Esophagus muscularis mucosa (tissue), 4 donors: ENCODE measurements around the gene CSNK1G1. TPM values are rescaled to one million over a fixed set of nuclear protein-coding genes. Genes with fewer than 3 reads are reported as not detected.

Source experiments
- DNase-seq: peaks from one replicate; pipeline ENCODE4 v3.0.0-alpha.2; 2017; ENCODE audit errors: extremely low spot score
- H3K27ac ChIP-seq, 4 donors: fragments of 200-600 bp; sonication (generic); replicated peaks in 1 of 4; 1 replicate in 3 of 4; 2 replicates in 1 of 4; pipeline ENCODE4 v1.5.1; 2016 to 2019; ENCODE audit warnings: mild to moderate bottlenecking in 1 of 4
- H3K27me3 ChIP-seq, 4 donors: fragments of 200-600 bp; sonication (generic); one replicate each; pipeline versions ENCODE4 v1.5.1 to v1.6.0; 2016 to 2019
- H3K36me3 ChIP-seq, 4 donors: fragments of 200-600 bp; sonication (generic); one replicate each; pipeline ENCODE4 v1.5.1; 2016 to 2019
- H3K4me1 ChIP-seq, 4 donors: fragments of 200-600 bp; sonication (generic); one replicate each; pipeline ENCODE4 v1.5.1; 2016 to 2019
- H3K4me3 ChIP-seq, 4 donors: fragments of 200-600 bp; sonication (generic); 1 replicate in 2 of 4; 2 replicates in 2 of 4; pipeline ENCODE4 v1.5.1; 2016 to 2019; ENCODE audit warnings: mild to moderate bottlenecking in 4 of 4, moderate library complexity in 1 of 4
- H3K9me3 ChIP-seq, 4 donors: fragments of 200-600 bp; sonication (generic); 1 replicate in 3 of 4; 2 replicates in 1 of 4; pipeline ENCODE4 v1.5.1; 2016 to 2019
- CTCF ChIP-seq, 3 experiments: fragments of 200-600 bp in 2 of 3; fragments of 450-650 bp in 1 of 3; sonication (generic) in 2 of 3; IDR thresholded peaks; one replicate each; pipeline ENCODE4 v1.5.1; 2017 to 2019; ENCODE audit warnings: antibody characterized with exemption in 3 of 3, mild to moderate bottlenecking in 2 of 3, moderate library complexity in 1 of 3
- EP300 ChIP-seq: sonication (generic); formaldehyde crosslinking; IDR thresholded peaks from one replicate; pipeline ENCODE4 v1.6.1; 2017; ENCODE audit warnings: antibody characterized with exemption
- POLR2A ChIP-seq: fragments of 450-650 bp; IDR thresholded peaks from one replicate; pipeline ENCODE4 v1.6.1; 2017; ENCODE audit warnings: antibody characterized with exemption, moderate library complexity, mild to moderate bottlenecking, low read depth
- POLR2AphosphoS5 ChIP-seq, 2 donors: sonication (generic); formaldehyde crosslinking; IDR thresholded peaks; one replicate each; pipeline ENCODE4 v1.6.1; 2017; ENCODE audit warnings: antibody characterized with exemption in 2 of 2
- WGBS: methylation state at CpG from one replicate; pipeline ENCODE4 v1.1.5; 2018; 5-methylcytosine and 5-hydroxymethylcytosine counted together
- intact Hi-C: fragments of 100-400 bp; cut with DNase I; formaldehyde crosslinking; loops from one replicate; pipeline ENCODE4 v1.15.1; 2023
- total RNA-seq, 4 donors: library from RNA; depleted of rRNA; stranded (reverse); fragments of >200 nt; gene quantifications; one replicate each; pipeline versions ENCODE4 v1.1.0 to v1.2.1, GENCODE V29; 2016

The CSNK1G1 gene
- total RNA-seq, 4 donors from 2014 or later = 9.1 to 11.2 (median 10.1) TPM

- WGBS = 78% methylated on average over 3 of the region's 3 CpGs
- intact Hi-C loops = no loop called here
- no peak overlapping the region for H3K4me3 ChIP-seq
- peaks cover 4 to 27% (median 23%) of the 10 kb centered on the region in 4 donors for H3K36me3 ChIP-seq
- no peak overlapping the region for H3K27ac ChIP-seq
- H3K9me3 ChIP-seq = no peaks in the 10 kb centered on the region
- peaks cover 26 to 27% (median 27%) of the 10 kb centered on the region in 4 donors for H3K4me1 ChIP-seq
- peaks cover 6 to 33% (median 18%) of the 10 kb centered on the region in 4 donors for H3K27me3 ChIP-seq
- TF ChIP-seq POLR2A = no peak
- TF ChIP-seq POLR2AphosphoS5 (IDR thresholded peaks at IDR 0.05) = no peak
- TF ChIP-seq CTCF (IDR thresholded peaks at IDR 0.05) = no peak
- no peak for TF ChIP-seq EP300
- DNase-seq = no peak
Measured at GRCh38 chr15:64148581-64148980, 207.4 kb downstream of the CSNK1G1 start.

- Histone ChIP-seq H3K27me3 (peaks cover 6 to 32% (median 18%) of the 10 kb centered on the region in 4 donors), H3K4me3 (no peak overlapping the region), H3K36me3 (peaks cover 4 to 31% (median 26%) of the 10 kb centered on the region in 4 donors), H3K27ac (no peak overlapping the region), H3K4me1 (peaks cover 22 to 23% (median 23%) of the 10 kb centered on the region in 4 donors), H3K9me3 (no peaks in the 10 kb centered on the region)
- 87% methylated on average over 7 of the region's 7 CpGs for WGBS
- TF ChIP-seq POLR2AphosphoS5 (IDR thresholded peaks at IDR 0.05) (no peak), EP300 (no peak), POLR2A (no peak), CTCF (IDR thresholded peaks at IDR 0.05) (no peak)
- intact Hi-C loops = no loop called here
- no peak for DNase-seq
Measured at GRCh38 chr15:64148168-64148567, 207.8 kb downstream of the CSNK1G1 start.

DNA sequence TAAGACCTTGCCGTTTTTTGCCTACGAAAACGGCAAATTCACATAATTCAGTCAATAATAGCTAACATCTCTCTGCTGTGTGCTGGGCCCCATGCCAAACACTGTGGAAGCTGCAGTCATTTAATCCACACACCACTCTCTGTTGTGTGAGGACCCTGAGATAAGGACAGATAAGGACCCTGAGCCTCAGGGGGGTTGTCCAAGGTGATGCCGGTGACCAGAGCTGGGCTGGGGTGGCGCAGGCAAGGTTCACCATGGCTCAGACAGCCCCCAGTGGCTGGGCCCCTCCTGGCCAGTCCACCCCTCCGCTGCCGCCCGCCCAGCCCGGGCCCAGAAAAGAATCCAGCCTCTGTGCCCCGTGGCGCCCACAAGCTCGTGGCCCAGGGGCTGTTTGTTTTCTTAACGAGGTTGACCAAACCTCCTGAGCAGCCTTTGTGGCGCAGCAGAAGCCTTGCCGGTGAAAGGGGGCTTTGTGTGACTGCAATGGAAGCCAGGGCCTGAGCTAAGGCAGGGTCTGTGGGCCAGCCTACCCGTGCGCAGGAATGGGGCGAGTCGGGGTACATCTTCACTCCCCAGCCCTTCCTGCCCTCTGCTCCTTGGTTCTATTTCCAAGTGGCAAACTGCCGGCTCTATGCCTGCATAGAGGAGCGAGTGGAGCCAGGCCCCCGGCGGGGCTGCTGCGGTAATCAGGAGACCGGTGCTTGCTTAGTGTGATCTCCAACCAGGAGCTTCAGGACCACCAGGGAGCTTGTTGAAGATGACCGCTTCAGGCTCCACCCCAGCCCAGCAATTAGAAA is 208.9 kb downstream of the CSNK1G1 start:
- Histone ChIP-seq H3K9me3 (no peaks in the 10 kb centered on the region), H3K27ac (no peak overlapping the region), H3K27me3 (peaks cover 6 to 21% (median 12%) of the 10 kb centered on the region in 4 donors), H3K36me3 (peaks cover 4 to 42% (median 37%) of the 10 kb centered on the region in 4 donors), H3K4me1 (peaks cover 11 to 12% (median 12%) of the 10 kb centered on the region in 4 donors), H3K4me3 (no peak overlapping the region)
- DNase-seq = no peak
- intact Hi-C loops = no loop called here
- no peak for TF ChIP-seq CTCF (IDR thresholded peaks at IDR 0.05)
- TF ChIP-seq EP300 = no peak
- no peak for TF ChIP-seq POLR2AphosphoS5 (IDR thresholded peaks at IDR 0.05)
- WGBS = 82% methylated on average over 17 of the region's 26 CpGs

DNA sequence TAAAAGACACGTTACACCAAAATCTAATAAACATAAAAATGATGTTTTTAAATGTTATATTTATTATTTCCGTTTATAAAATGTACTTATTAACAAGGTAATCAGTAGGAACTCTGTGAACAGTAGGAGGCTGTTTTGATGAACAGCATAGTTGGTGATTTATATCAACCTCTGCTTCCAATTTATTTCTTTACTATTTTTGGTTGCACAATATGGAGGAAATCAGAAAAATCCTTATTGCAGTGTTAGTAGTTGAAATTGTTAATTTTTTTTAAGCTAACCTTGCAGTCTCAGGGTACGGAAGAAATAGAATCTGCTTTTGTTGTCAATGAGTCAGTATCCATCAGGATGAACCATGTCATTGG is 209.5 kb downstream of the CSNK1G1 start:
- Histone ChIP-seq H3K4me3 (no peak overlapping the region), H3K9me3 (no peaks in the 10 kb centered on the region), H3K27ac (no peak overlapping the region), H3K36me3 (peaks cover 4 to 47% (median 42%) of the 10 kb centered on the region in 4 donors), H3K4me1 (peaks cover 5 to 7% (median 6%) of the 10 kb centered on the region in 4 donors), H3K27me3 (peaks cover 3 to 15% (median 6%) of the 10 kb centered on the region in 4 donors)
- DNase-seq = no peak
- WGBS = 88% methylated on average over 3 of the region's 3 CpGs
- intact Hi-C loops = no loop called here
- TF ChIP-seq POLR2A (no peak), POLR2AphosphoS5 (IDR thresholded peaks at IDR 0.05) (no peak), EP300 (no peak), CTCF (IDR thresholded peaks at IDR 0.05) (no peak)
